A673 (cell line): ENCODE results near the gene LRRC36.

ENCODE experiments used
- CTCF ChIP-seq: fragments of 300-800, 200-600 bp; sonication (generic); conservative IDR thresholded peaks from 2 replicates; pipeline ENCODE4 v1.5.1; 2017; ENCODE audit warnings: low read depth, mild to moderate bottlenecking, antibody characterized with exemption, low read length, moderate library complexity, mixed read lengths
- EZH2 ChIP-seq: fragments of 200-600 bp; sonication (generic); IDR thresholded peaks from 2 replicates; pipeline ENCODE4 v1.6.1; 2017; ENCODE audit warnings: borderline replicate concordance, low read depth, mild to moderate bottlenecking, mixed read lengths, antibody characterized with exemption, low read length; ENCODE audit not compliant: poor library complexity, severe bottlenecking

GRCh38 chr16:67349172-67349571 is 22.6 kb downstream of the LRRC36 start:
- TF ChIP-seq EZH2 (no peak), CTCF (peak; percentile 46)
